Measurements from ENCODE around the gene POT1. TPM values are rescaled to one million over a fixed set of nuclear protein-coding genes. Genes with fewer than 3 reads are reported as not detected.

The POT1 gene
- total and polyA plus RNA-seq, 2 of the 8 experiments (the other 6 are each of a cell fraction or from before 2014, with no cell fraction given) = 13.1 to 22.8 TPM

- Histone ChIP-seq H4K91ac (replicated peaks; ENCODE audit: insufficient read length, low read length) (no peak overlapping the region), H3K27me3 (replicated peaks in 1 of 4; ENCODE audit: control insufficient read depth in 3 of 4, extremely low read depth in 1 of 4, insufficient read depth in 3 of 4, low read length in 3 of 4) (no peaks in the 10 kb centered on the region), H4K5ac (ENCODE audit: insufficient read length, low read depth, low read length) (no peak overlapping the region), H3K4me3 (ENCODE audit: extremely low read depth in 1 of 4, insufficient read depth in 2 of 4, low read depth in 3 of 4, low read length in 4 of 4) (no peak overlapping the region), H4K8ac (ENCODE audit: extremely low read depth, insufficient read depth, low read length) (no peak overlapping the region), H3K9me3 (ENCODE audit: insufficient read depth in 2 of 2, low read depth in 1 of 2, low read length in 1 of 2) (peaks cover 10 to 15% of the 10 kb centered on the region in 2 experiments; a peak in 3 of 4 replicates), H3K4ac (replicated peaks; ENCODE audit: insufficient read length, low read depth, low read length) (no peak overlapping the region), H2AK5ac (ENCODE audit: low read depth, low read length) (no peak overlapping the region), H2AFZ (ENCODE audit: low read length) (no peak overlapping the region), H2BK12ac (ENCODE audit: low read depth, low read length) (no peak overlapping the region), H3K4me1 (replicated peaks in 1 of 4; ENCODE audit: control insufficient read depth in 3 of 4, insufficient read depth in 4 of 4, low read length in 3 of 4) (no peaks in the 10 kb centered on the region), H3K9ac (replicated peaks in 1 of 4; ENCODE audit: extremely low read depth in 1 of 4, low read depth in 3 of 4, low read length in 3 of 4) (no peak overlapping the region), H3K4me2 (ENCODE audit: insufficient read depth in 1 of 2, low read depth in 2 of 2, low read length in 2 of 2) (no peak overlapping the region), H2BK20ac (ENCODE audit: low read length) (no peak overlapping the region), H3K79me1 (ENCODE audit: low read depth, low read length) (no peaks in the 10 kb centered on the region), H3K23ac (ENCODE audit: insufficient read length) (no peak overlapping the region), H3K27ac (ENCODE audit: low read depth, low read length) (no peak overlapping the region), H3K79me2 (ENCODE audit: control insufficient read depth in 1 of 2, insufficient read depth in 2 of 2, low read length in 2 of 2) (no peaks in the 10 kb centered on the region), H2BK15ac (ENCODE audit: low read length) (no peak overlapping the region), H3K36me3 (ENCODE audit: control insufficient read depth in 2 of 4, insufficient read depth in 4 of 4, low read length in 3 of 4) (no peaks in the 10 kb centered on the region), H2BK5ac (ENCODE audit: low read depth, low read length) (no peak overlapping the region), H3K14ac (ENCODE audit: insufficient read length) (no peak overlapping the region), H3K56ac (replicated peaks; ENCODE audit: insufficient read length, low read depth, low read length) (no peak overlapping the region), H2BK120ac (replicated peaks; ENCODE audit: low read depth, low read length) (no peak overlapping the region), H3K18ac (ENCODE audit: extremely low read depth, low read length) (no peak overlapping the region), H3K23me2 (ENCODE audit: low read depth, low read length) (no peaks in the 10 kb centered on the region), H4K20me1 (replicated peaks in 1 of 2; ENCODE audit: control insufficient read depth in 1 of 2, insufficient read depth in 2 of 2, low read length in 2 of 2) (no peaks in the 10 kb centered on the region)
- POLR2A ChIA-PET (ENCODE audit: partially characterized antibody) = interaction anchor here (0.6 kb wide), 1 partner anchor 1532 kb away, joined by 3 read pairs; no protein-coding TSS in a partner anchor
- CTCF ChIA-PET (ENCODE audit: partially characterized antibody) = no interaction called here
- DNase-seq (ENCODE audit: low read depth in 1 of 2, low spot score in 2 of 2) (no peak), FAIRE-seq (no peak)
- TF ChIP-seq SIRT6 (IDR thresholded peaks at IDR 0.05; ENCODE audit: low read length) (no peak), SP2 (IDR thresholded peaks at IDR 0.05; ENCODE audit: low read length) (no peak), SUZ12 (IDR thresholded peaks at IDR 0.05; ENCODE audit: low read length) (no peak), EZH2 (IDR thresholded peaks at IDR 0.05; ENCODE audit: low read depth, low read length, severe bottlenecking) (no peak), NRF1 (IDR thresholded peaks at IDR 0.05; ENCODE audit: low read depth, low read length) (no peak), BCL11A (IDR thresholded peaks at IDR 0.05; ENCODE audit: low read depth in 2 of 2, low read length in 2 of 2) (no peak), GABPA (IDR thresholded peaks at IDR 0.05; ENCODE audit: borderline replicate concordance, insufficient read depth, low read length) (no peak), HDAC2 (IDR thresholded peaks at IDR 0.05; ENCODE audit: borderline replicate concordance in 1 of 2, low read depth in 2 of 2, low read length in 2 of 2) (no peak), POU5F1 (IDR thresholded peaks at IDR 0.05; ENCODE audit: low read depth, low read length) (no peak), MAX (IDR thresholded peaks at IDR 0.05) (no peak), FOSL1 (IDR thresholded peaks at IDR 0.05; ENCODE audit: insufficient read depth, low read depth, low read length) (no peak), SAP30 (IDR thresholded peaks at IDR 0.05; ENCODE audit: insufficient read depth, insufficient replicate concordance, low read length) (no peak), ATF2 (IDR thresholded peaks at IDR 0.05; ENCODE audit: low read length) (no peak), POLR2A (IDR thresholded peaks at IDR 0.05; ENCODE audit: control extremely low read depth in 1 of 2, low read depth in 2 of 2, low read length in 2 of 2) (no peak)
These were observed 25.2 kb upstream of the POT1 start for GRCh38 chr7:124954790-124955189.
